Suppressor macrophage (primary cell): ENCODE data around the gene UCP3.
A peak's percentile ranks its signal among the peaks of the same experiment; 100 is the strongest.

ENCODE experiments used
- DNase-seq, 4 experiments: peaks; one replicate each; pipeline ENCODE4 v3.0.0-alpha.2; 2020 to 2022

Gene UCP3

GRCh38 chr11:74018331-74019005 is 9.6 kb upstream of the UCP3 start:
- DNase-seq: peak; percentile 92 to 98 (median 96)

- DNase-seq: no peak
Measured at GRCh38 chr11:74017631-74018030, 8.7 kb upstream of the UCP3 start.

DNA sequence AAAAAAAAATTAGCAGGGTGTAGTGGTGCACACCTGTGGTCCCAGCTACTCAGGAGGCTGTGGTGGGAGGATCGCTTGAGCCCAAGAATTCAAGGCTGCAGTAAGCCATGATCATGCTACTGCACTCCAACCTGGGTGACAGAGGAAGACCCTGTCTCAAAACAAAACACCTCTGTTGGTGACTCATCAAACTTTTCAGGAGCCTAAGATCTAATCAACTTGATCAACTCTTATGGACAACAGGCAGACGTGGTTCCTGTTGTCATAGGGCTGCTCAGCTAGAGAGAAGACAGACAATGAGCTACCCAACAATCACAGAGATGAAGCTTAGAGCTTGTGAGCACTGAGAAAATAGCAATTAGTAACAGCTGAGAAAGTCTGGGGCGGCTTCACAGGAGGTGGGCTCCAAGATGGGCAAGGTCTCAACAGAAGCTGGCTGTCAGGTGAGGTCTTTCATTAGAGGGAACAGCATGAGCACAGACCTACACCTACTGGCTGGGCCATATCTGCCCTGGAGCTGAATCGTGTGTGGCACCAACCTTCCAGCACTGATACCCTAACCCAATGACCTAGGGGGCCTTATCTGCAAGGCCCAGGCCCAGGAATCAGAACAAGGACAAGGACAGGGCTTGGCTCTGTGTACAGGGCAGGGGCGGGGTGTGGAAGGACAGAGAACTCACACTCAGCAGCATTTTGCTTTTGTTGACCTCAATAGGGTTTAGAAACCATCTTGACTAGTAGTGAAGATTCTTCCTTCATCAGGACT is 7.2 kb upstream of the UCP3 start:
- no peak for DNase-seq

DNA sequence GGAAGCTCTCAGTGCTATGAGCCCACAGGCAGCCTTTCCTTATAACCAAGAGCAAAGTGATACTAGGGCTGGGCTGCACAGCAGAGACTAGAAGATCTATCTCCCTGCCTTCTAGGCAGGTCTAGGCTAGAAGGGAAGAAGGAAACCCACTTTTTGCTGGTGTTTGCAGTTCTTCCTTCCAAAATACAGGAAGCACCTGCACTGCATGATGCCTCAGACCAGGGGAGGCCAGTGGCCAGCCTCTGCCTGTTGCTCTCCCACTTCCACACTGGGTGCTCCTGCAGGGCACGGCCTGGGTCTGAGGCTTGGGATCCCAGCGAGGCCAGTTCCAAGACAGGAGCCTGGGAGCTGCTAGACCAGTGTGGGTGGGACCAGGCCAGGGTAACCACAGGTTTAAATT is 6.0 kb upstream of the UCP3 start:
- peak; percentile 31 to 55 (median 51) for DNase-seq

GRCh38 chr11:74013141-74013540 is 4.3 kb upstream of the UCP3 start:
- DNase-seq: no peak

GRCh38 chr11:74012074-74012809 is 3.4 kb upstream of the UCP3 start:
- DNase-seq: no peak

- peak in 3 of 4 experiments; percentile 40 to 50 (median 42) for DNase-seq
Measured at GRCh38 chr11:74011360-74012073, 2.6 kb upstream of the UCP3 start.

DNA sequence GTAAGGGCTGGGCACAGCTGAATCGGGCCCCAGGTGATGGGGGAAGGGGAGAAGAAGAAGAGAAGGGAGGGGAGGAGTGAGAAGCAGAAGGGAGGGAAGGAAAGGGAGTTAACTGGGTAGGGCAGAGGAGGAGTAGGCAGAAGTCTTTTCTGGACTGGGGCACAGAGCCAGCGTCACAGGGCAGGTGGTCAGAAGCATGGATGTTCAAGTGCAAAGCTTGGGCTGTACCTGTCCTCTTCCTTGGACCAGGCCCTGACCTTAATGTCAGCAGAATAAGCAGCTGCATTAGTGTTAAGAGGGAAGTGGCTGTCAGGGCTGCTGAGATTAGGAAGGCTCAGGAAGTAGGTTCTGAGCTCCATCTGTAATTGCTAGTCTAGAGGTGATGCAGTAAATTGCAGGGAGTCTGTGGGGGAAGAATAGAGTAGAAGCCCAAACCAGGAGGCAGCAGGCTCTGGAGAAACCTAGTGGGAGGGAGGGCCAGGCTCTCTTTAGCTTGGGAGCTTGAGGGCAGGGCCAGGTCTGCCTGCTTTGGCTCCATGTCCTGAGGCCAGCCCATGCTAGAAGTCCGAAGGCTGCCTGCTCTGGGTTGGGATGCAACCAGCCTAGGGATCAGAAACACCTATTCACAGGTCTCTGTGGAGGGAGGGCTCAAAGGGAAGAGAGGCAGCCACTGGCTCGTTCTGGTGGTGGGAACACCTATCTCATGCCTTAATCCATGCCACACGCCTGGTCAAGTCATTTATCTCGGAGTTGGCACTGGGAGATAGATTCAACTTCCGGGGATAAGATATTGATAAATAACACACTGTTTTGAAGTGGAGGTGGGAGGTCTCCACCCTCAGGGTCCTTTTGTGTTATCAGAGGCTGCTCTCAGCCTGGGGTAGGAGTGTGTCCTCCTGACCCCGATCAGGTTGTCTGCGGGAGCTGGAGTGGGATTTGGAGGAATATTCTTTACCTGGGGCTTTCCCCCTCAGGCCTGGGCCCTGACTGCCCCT is 1.7 kb upstream of the UCP3 start:
- peak in 3 of 4 experiments; percentile 19 to 41 (median 31) for DNase-seq

- no peak for DNase-seq
Measured at GRCh38 chr11:74009675-74010305, 905 bp upstream of the UCP3 start.

DNA sequence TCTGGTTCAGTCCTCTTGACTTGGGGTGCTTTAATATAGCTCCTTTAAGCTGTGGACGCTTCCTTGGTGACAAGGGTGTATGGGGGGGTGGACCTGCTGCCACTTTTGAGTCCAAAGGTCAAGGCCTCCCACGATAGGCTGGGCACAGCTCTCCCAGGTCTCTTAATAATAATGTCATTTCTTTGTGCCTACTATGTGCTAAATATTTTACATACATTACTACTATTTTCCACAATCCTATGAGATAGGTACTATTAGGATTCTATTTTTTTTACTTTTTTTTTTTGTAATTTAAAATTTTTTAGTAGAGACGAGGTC is 304 bp upstream of the UCP3 start:
- DNase-seq: no peak

GRCh38 chr11:74007691-74008372 is 1.1 kb downstream of the UCP3 start:
- no peak for DNase-seq

- no peak for DNase-seq
Measured at GRCh38 chr11:74006743-74007304, 2.1 kb downstream of the UCP3 start.

- DNase-seq: no peak
Measured at GRCh38 chr11:74005721-74006517, 3.0 kb downstream of the UCP3 start.

DNA sequence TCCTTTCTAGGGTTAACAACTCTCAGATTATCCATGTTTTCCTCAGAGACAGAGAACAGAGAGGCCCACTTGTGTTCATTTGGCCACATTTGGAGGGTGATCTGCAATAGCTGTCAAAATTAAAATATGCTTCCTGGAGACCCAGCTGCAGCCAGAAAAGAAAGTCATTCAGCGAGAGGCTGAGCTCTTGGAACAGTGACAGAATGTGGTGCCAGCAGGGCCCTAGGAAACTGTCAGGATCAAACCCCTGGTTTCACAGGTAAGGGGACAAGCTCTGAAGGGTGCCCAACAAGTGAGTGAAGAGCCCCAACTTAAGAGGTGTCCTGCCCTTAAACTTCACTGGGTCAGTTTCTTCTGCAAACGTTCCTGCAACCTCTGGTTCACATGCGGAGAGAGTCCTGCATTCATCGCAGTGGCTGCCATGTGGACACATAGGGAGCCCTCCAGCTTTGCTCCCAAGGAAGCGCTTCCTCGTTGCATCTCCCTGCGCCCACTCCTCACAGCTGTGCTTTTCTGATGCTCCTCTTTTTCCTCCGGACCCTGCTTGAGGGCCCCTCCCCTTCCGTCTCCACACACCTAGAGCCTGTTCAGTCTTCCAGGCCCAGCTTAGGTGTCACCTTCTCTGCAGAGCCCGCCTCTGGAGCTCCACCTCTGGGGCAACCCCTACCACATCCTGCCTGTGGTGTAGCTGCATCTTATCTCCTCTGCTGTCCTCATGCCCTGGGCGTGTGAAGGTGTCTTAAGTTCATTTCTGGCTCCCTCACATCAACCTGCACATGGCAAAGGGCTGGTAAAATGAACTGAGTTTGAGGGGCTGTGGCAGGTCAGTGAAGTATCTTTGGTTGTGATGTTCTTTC is 3.9 kb downstream of the UCP3 start:
- DNase-seq: no peak

GRCh38 chr11:74004046-74004695 is 4.7 kb downstream of the UCP3 start:
- no peak for DNase-seq

- DNase-seq: no peak
Measured at GRCh38 chr11:74002832-74003231, 6.1 kb downstream of the UCP3 start.

- no peak for DNase-seq
Measured at GRCh38 chr11:74001822-74002286, 7.0 kb downstream of the UCP3 start.
